IMR-90 (cell line): ENCODE results near the gene ASIC2. TPM values are rescaled to one million over a fixed set of nuclear protein-coding genes. Genes with fewer than 3 reads are reported as not detected.

ENCODE experiments used
- ATAC-seq: fragments of 200-7000 bp; cut with Tn5 transposase; 2 replicates; pipeline ENCODE4 v1.9.1; 2020; ENCODE audit warnings: low read depth, mild to moderate bottlenecking, moderate library complexity
- BruUV-seq: library from RNA; stranded (reverse); fragments of 400-500 nt; replicated peaks from 2 replicates; lab custom pipeline; 2021; lab: Mats Ljungman, UMichigan
- CTCF ChIA-PET: fragments of 300-600 bp; formaldehyde crosslinking; extraction: SDS; loops from one replicate; lab custom pipeline; 2021; ENCODE audit warnings: antibody characterized with exemption; lab: Yijun Ruan, JAX
- POLR2A ChIA-PET: fragments of 300-600 bp; sonication (Branson Sonifier 250); formaldehyde crosslinking; loops from one replicate; lab custom pipeline; 2022; ENCODE audit warnings: antibody characterized with exemption; ENCODE audit not compliant: unreplicated experiment; lab: Charles Lee
- DNase-seq: peaks from one replicate; pipeline ENCODE4 v3.0.0; 2013
- H2AFZ ChIP-seq: replicated peaks from 2 replicates; pipeline ENCODE3; 2013; ENCODE audit warnings: low read length, mild to moderate bottlenecking; ENCODE audit not compliant: poor library complexity
- H2AK5ac ChIP-seq: 2 replicates; pipeline ENCODE4 v1.6.1; 2013; ENCODE audit warnings: low read depth, low read length, inconsistent platforms
- H2AK9ac ChIP-seq: replicated peaks from 2 replicates; pipeline ENCODE3; 2013; ENCODE audit warnings: mild to moderate bottlenecking, low read depth, low read length, moderate library complexity; ENCODE audit not compliant: poor library complexity
- H2BK120ac ChIP-seq: 2 replicates; pipeline ENCODE4 v1.6.1; 2013; ENCODE audit warnings: low read depth, low read length, inconsistent platforms
- H2BK15ac ChIP-seq: 3 replicates; pipeline ENCODE4 v1.6.1; 2013; ENCODE audit warnings: low read depth, low read length, inconsistent platforms
- H2BK20ac ChIP-seq: 2 replicates; pipeline ENCODE4 v1.6.1; 2013; ENCODE audit warnings: low read depth, mild to moderate bottlenecking, inconsistent platforms, low read length, moderate library complexity
- H2BK5ac ChIP-seq: 2 replicates; pipeline ENCODE4 v1.6.1; 2013; ENCODE audit warnings: mild to moderate bottlenecking, low read depth, low read length, inconsistent platforms; ENCODE audit not compliant: poor library complexity, severe bottlenecking
- H3K14ac ChIP-seq: replicated peaks from 2 replicates; pipeline ENCODE4 v1.6.1; 2013; ENCODE audit warnings: low read depth, low read length, inconsistent platforms
- H3K18ac ChIP-seq: 2 replicates; pipeline ENCODE4 v1.6.1; 2013; ENCODE audit warnings: low read depth, low read length, control low read depth
- H3K23ac ChIP-seq: 2 replicates; pipeline ENCODE4 v1.6.1; 2013; ENCODE audit warnings: low read depth, low read length, inconsistent platforms
- H3K27ac ChIP-seq: 2 replicates; pipeline ENCODE4 v1.5.1; 2013; ENCODE audit warnings: mild to moderate bottlenecking, control low read depth, low read length; ENCODE audit not compliant: insufficient read depth
- H3K27me3 ChIP-seq: 2 replicates; pipeline ENCODE4 v1.6.1; 2013; ENCODE audit warnings: low read length; ENCODE audit not compliant: control insufficient read depth, insufficient read depth
- H3K36me3 ChIP-seq: 2 replicates; pipeline ENCODE4 v1.6.1; 2013; ENCODE audit warnings: low read length, mixed read lengths; ENCODE audit not compliant: control insufficient read depth, insufficient read depth
- H3K4ac ChIP-seq: 2 replicates; pipeline ENCODE4 v1.6.1; 2013; ENCODE audit warnings: low read depth, low read length, inconsistent platforms
- H3K4me1 ChIP-seq: 2 replicates; pipeline ENCODE4 v1.6.1; 2013; ENCODE audit warnings: low read length, mixed read lengths; ENCODE audit not compliant: control insufficient read depth, insufficient read depth
- H3K4me2 ChIP-seq: 2 replicates; pipeline ENCODE4 v1.6.1; 2013; ENCODE audit warnings: low read depth, mild to moderate bottlenecking, control low read depth, low read length, moderate library complexity
- H3K4me3 ChIP-seq: 2 replicates; pipeline ENCODE4 v1.5.1; 2013; ENCODE audit warnings: low read depth, mild to moderate bottlenecking, control low read depth, low read length, moderate library complexity; ENCODE audit not compliant: insufficient read depth
- H3K56ac ChIP-seq: 2 replicates; pipeline ENCODE4 v1.6.1; 2013; ENCODE audit warnings: low read length, inconsistent platforms; ENCODE audit not compliant: insufficient read depth; ENCODE audit errors: extremely low read depth
- H3K79me1 ChIP-seq, 2 experiments: 2 replicates each; pipeline ENCODE4 v1.6.1; 2013; ENCODE audit warnings: low read length in 2 of 2, inconsistent platforms in 1 of 2, low read depth in 1 of 2
- H3K9ac ChIP-seq: 2 replicates; pipeline ENCODE4 v1.6.1; 2013; ENCODE audit warnings: low read depth, low read length, control low read depth
- H3K9me1 ChIP-seq: 2 replicates; pipeline ENCODE4 v1.6.1; 2013; ENCODE audit warnings: low read length, inconsistent platforms; ENCODE audit not compliant: insufficient read depth
- H3K9me3 ChIP-seq: 2 replicates; pipeline ENCODE4 v1.6.1; 2013; ENCODE audit warnings: low read length; ENCODE audit not compliant: control insufficient read depth, insufficient read depth
- H4K20me1 ChIP-seq: 2 replicates; pipeline ENCODE4 v1.6.1; 2013; ENCODE audit warnings: low read length, inconsistent platforms; ENCODE audit not compliant: insufficient read depth
- H4K5ac ChIP-seq: 2 replicates; pipeline ENCODE4 v1.6.1; 2013; ENCODE audit warnings: mild to moderate bottlenecking, low read depth, low read length, control low read depth
- H4K8ac ChIP-seq, 2 experiments: 2 replicates each; pipeline ENCODE4 v1.6.1; 2013; ENCODE audit warnings: low read depth in 2 of 2, low read length in 2 of 2, control low read depth in 1 of 2, inconsistent platforms in 1 of 2
- H4K91ac ChIP-seq: 2 replicates; pipeline ENCODE4 v1.6.1; 2013; ENCODE audit warnings: low read depth, low read length, inconsistent platforms; ENCODE audit not compliant: insufficient read depth
- CEBPB ChIP-seq: IDR thresholded peaks from 2 replicates; pipeline ENCODE4 v1.6.1; 2012; ENCODE audit warnings: low read depth, low read length, improper control_type of control experiment
- CHD1 ChIP-seq: IDR thresholded peaks from 2 replicates; pipeline ENCODE4 v1.6.1; 2012; ENCODE audit warnings: low read depth, low read length, improper control_type of control experiment
- ELK1 ChIP-seq: fragments of 150-350 bp; IDR thresholded peaks from 2 replicates; pipeline ENCODE4 v1.6.1; 2016; ENCODE audit warnings: low read depth, mild to moderate bottlenecking, low read length, moderate library complexity, borderline replicate concordance
- NFE2L2 ChIP-seq: fragments of 150-350 bp; IDR thresholded peaks from 2 replicates; pipeline ENCODE4 v1.6.1; 2016; ENCODE audit warnings: low read depth, mild to moderate bottlenecking, low read length
- RFX5 ChIP-seq: IDR thresholded peaks from 2 replicates; pipeline ENCODE4 v1.8.0; 2012; ENCODE audit warnings: low read depth, mild to moderate bottlenecking, low read length, moderate library complexity
- WGBS, 2 experiments: methylation state at CpG; one replicate each; pipeline versions ENCODE4 v1.1.5 to v1.1.7; 2013; ENCODE audit warnings: missing lambda C conversion rate in 2 of 2; ENCODE audit not compliant: insufficient read length in 1 of 2; ENCODE audit errors: extremely low coverage in 2 of 2; 5-methylcytosine and 5-hydroxymethylcytosine counted together
- dilution Hi-C: fragments of 300-500 bp; cut with HindIII; formaldehyde crosslinking; loops from one replicate; pipeline ENCODE4 v1.14.3; 2018; ENCODE audit warnings: low sequenced_read_pairs; ENCODE audit not compliant: unreplicated experiment
- in situ Hi-C: fragments of 300-500 bp; cut with MboI; formaldehyde crosslinking; loops from 3 replicates; pipeline ENCODE4 v1.14.3; 2019; ENCODE audit warnings: low sequenced_read_pairs, inconsistent platforms, mixed read lengths
- intact Hi-C: fragments of 100-400 bp; cut with micrococcal nuclease; formaldehyde crosslinking; loops from 2 replicates; pipeline ENCODE4 v1.10.0; 2022
- polyA plus RNA-seq, 3 experiments: library from polyadenylated mRNA; depleted of rRNA; stranded (reverse); fragments of >200 nt; gene quantifications; 2 replicates each; pipeline ENCODE4 v1.2.3, GENCODE V29; 2012; ENCODE audit warnings: low replicate concordance in 1 of 3
- total RNA-seq: library from RNA; depleted of rRNA; stranded (reverse); fragments of >200 nt; gene quantifications from 2 replicates; pipeline ENCODE4 v1.2.3, GENCODE V29; 2012

Gene ASIC2
- total and polyA plus RNA-seq, 2 of the 4 experiments (the other 2 are of a cell fraction) = under 0.01 to 0.15 TPM

GRCh38 chr17:33023790-33024189, 269.3 kb downstream of the ASIC2 start:
- Histone ChIP-seq H3K27me3 (peaks cover 12% of the 10 kb centered on the region), H2BK5ac (no peak overlapping the region), H2BK120ac (no peak overlapping the region), H3K9me1 (no peaks in the 10 kb centered on the region), H4K8ac (no peak overlapping the region), H3K23ac (no peak overlapping the region), H2BK20ac (no peak overlapping the region), H3K9ac (no peak overlapping the region), H3K27ac (no peak overlapping the region), H3K14ac (no peak overlapping the region), H2BK15ac (no peak overlapping the region), H3K4me3 (no peak overlapping the region), H3K79me1 (no peaks in the 10 kb centered on the region), H3K56ac (no peak overlapping the region), H3K4me1 (no peaks in the 10 kb centered on the region), H4K91ac (no peak overlapping the region), H2AK5ac (no peak overlapping the region), H3K9me3 (no peaks in the 10 kb centered on the region), H3K36me3 (no peaks in the 10 kb centered on the region), H4K20me1 (no peaks in the 10 kb centered on the region), H4K5ac (no peak overlapping the region), H2AFZ (no peak overlapping the region), H3K18ac (no peak overlapping the region), H3K4me2 (no peak overlapping the region), H3K4ac (no peak overlapping the region), H2AK9ac (no peak overlapping the region)
- ChIA-PET POLR2A (no interaction called here), CTCF (no interaction called here)
- intact Hi-C loops = no loop called here
- 83% methylated on average over 1 of the region's 3 CpGs; no CpG with 5 or more reads in 1 of the 2 experiments for WGBS, 2 experiments
- in situ Hi-C loops = no loop called here
- dilution Hi-C loops = no loop called here
- TF ChIP-seq CEBPB (no peak), RFX5 (no peak), NFE2L2 (no peak), ELK1 (no peak), CHD1 (no peak)
- BruUV-seq = no TSS peak
- ATAC-seq (no peak), DNase-seq (no peak)
